Ishikawa (cell line): Measurements from ENCODE around the gene GM2A.

ENCODE experiments used
- CEBPB ChIP-seq: IDR thresholded peaks from 2 replicates; pipeline ENCODE4 v1.6.1; 2012
- EGR1 ChIP-seq: IDR thresholded peaks from 2 replicates; pipeline ENCODE4 v1.6.1; 2012
- EP300 ChIP-seq: IDR thresholded peaks from 2 replicates; pipeline ENCODE4 v1.6.1; 2012; ENCODE audit warnings: borderline replicate concordance
- FOXM1 ChIP-seq: IDR thresholded peaks from 2 replicates; pipeline ENCODE4 v1.6.1; 2012; ENCODE audit warnings: low read depth, borderline replicate concordance
- MAX ChIP-seq: IDR thresholded peaks from 2 replicates; pipeline ENCODE4 v1.6.1; 2012
- NFIC ChIP-seq: IDR thresholded peaks from 2 replicates; pipeline ENCODE4 v1.6.1; 2012
- RAD21 ChIP-seq: IDR thresholded peaks from 2 replicates; pipeline ENCODE4 v1.6.1; 2012; ENCODE audit warnings: low read depth
- REST ChIP-seq: IDR thresholded peaks from 2 replicates; pipeline ENCODE4 v1.6.1; 2012; ENCODE audit warnings: low read depth, mild to moderate bottlenecking
- TAF1 ChIP-seq: IDR thresholded peaks from 2 replicates; pipeline ENCODE4 v1.6.1; 2012; ENCODE audit warnings: low read depth, mild to moderate bottlenecking
- TCF12 ChIP-seq: IDR thresholded peaks from 2 replicates; pipeline ENCODE4 v1.6.1; 2012; ENCODE audit warnings: low read depth
- TEAD4 ChIP-seq: IDR thresholded peaks from 2 replicates; pipeline ENCODE4 v1.6.1; 2012
- YY1 ChIP-seq: IDR thresholded peaks from 2 replicates; pipeline ENCODE4 v1.6.1; 2012; ENCODE audit warnings: low read depth

GRCh38 chr5:151228986-151229385, 24.0 kb upstream of the GM2A start:
- no peak for TF ChIP-seq TAF1
- TF ChIP-seq RAD21, result no peak
- no peak for TF ChIP-seq FOXM1
- TF ChIP-seq REST, result no peak
- TF ChIP-seq MAX, result no peak
- no peak for TF ChIP-seq YY1
- no peak for TF ChIP-seq NFIC
- no peak for TF ChIP-seq CEBPB
- no peak for TF ChIP-seq TEAD4
- no peak for TF ChIP-seq EP300
- no peak for TF ChIP-seq EGR1
- no peak for TF ChIP-seq TCF12
